Esophagus squamous epithelium (tissue), 5 donors: ENCODE data around the gene HIVEP1. TPM values are rescaled to one million over a fixed set of nuclear protein-coding genes. Genes with fewer than 3 reads are reported as not detected.

Source experiments
- DNase-seq: peaks from one replicate; lab custom pipeline; 2025; lab: John Stamatoyannopoulos, UW
- H3K27ac ChIP-seq, 4 donors: fragments of 200-600 bp; sonication (generic); one replicate each; pipeline ENCODE4 v1.5.1; 2016 to 2019; ENCODE audit warnings: mild to moderate bottlenecking in 1 of 4
- H3K27me3 ChIP-seq, 4 donors: fragments of 200-600 bp; sonication (generic); 1 replicate in 3 of 4; 2 replicates in 1 of 4; pipeline versions ENCODE4 v1.5.1 to v1.6.0; 2017 to 2021; ENCODE audit warnings: antibody characterized with exemption in 1 of 4
- H3K36me3 ChIP-seq, 3 donors: fragments of 200-600 bp; sonication (generic); one replicate each; pipeline ENCODE4 v1.5.1; 2016 to 2019
- H3K4me1 ChIP-seq, 3 donors: fragments of 200-600 bp; sonication (generic); one replicate each; pipeline ENCODE4 v1.5.1; 2017 to 2019
- H3K4me3 ChIP-seq, 4 donors: fragments of 200-600 bp; sonication (generic); 1 replicate in 3 of 4; 2 replicates in 1 of 4; pipeline ENCODE4 v1.5.1; 2016 to 2019; ENCODE audit warnings: mild to moderate bottlenecking in 2 of 4, moderate library complexity in 1 of 4
- H3K9me3 ChIP-seq, 3 donors: fragments of 200-600 bp; sonication (generic); one replicate each; pipeline ENCODE4 v1.5.1; 2016 to 2019
- CTCF ChIP-seq, 6 experiments: fragments of 450-650 bp in 4 of 6; fragments of 200-600 bp in 2 of 6; sonication (generic) in 2 of 6; IDR thresholded peaks; one replicate each; pipeline ENCODE4 v1.5.1; 2016 to 2019; ENCODE audit warnings: antibody characterized with exemption in 6 of 6, mild to moderate bottlenecking in 4 of 6, moderate library complexity in 4 of 6
- POLR2A ChIP-seq, 4 donors: fragments of 450-650 bp; IDR thresholded peaks; one replicate each; pipeline ENCODE4 v1.6.1; 2017; ENCODE audit warnings: antibody characterized with exemption in 4 of 4, mild to moderate bottlenecking in 4 of 4, moderate library complexity in 3 of 4
- whole genome bisulfite sequencing, 2 donors: methylation state at CpG; one replicate each; pipeline ENCODE4 v1.1.5; 2018; 5-methylcytosine and 5-hydroxymethylcytosine counted together
- intact Hi-C: fragments of 100-400 bp; cut with DNase I; formaldehyde crosslinking; loops from one replicate; pipeline ENCODE4 v1.15.0; 2022
- total RNA-seq, 4 donors: library from RNA; depleted of rRNA; stranded (reverse); fragments of >200 nt; gene quantifications; one replicate each; pipeline ENCODE4 v1.1.0, GENCODE V29; 2016
- donor health status: DM: yes; HTN: yes; CAD: no.

The HIVEP1 gene
- total RNA-seq, 4 donors from 2014 or later: 11.0 to 22.3 (median 20.7) TPM

GRCh38 chr6:12134581-12134980, 122.5 kb downstream of the HIVEP1 start:
- no peaks in the 10 kb centered on the region for H3K27me3 ChIP-seq
- H3K4me3 ChIP-seq: no peak overlapping the region
- H3K27ac ChIP-seq: no peak overlapping the region
- H3K36me3 ChIP-seq: peaks cover 0 to 30% (median under 1%) of the 10 kb centered on the region in 3 donors
- DNase-seq: no peak
- H3K9me3 ChIP-seq: no peaks in the 10 kb centered on the region
- no peak for TF ChIP-seq CTCF (IDR thresholded peaks at IDR 0.05)
- TF ChIP-seq POLR2A (IDR thresholded peaks at IDR 0.05): no peak
- WGBS, 2 donors: 58 to 86% methylated on average over 1 of the region's 1 CpG
- intact Hi-C loops: no loop called here
- H3K4me1 ChIP-seq: peaks cover 0 to 18% (median 5%) of the 10 kb centered on the region in 3 donors

GRCh38 chr6:12134991-12135390, 122.9 kb downstream of the HIVEP1 start:
- no peak for TF ChIP-seq CTCF (IDR thresholded peaks at IDR 0.05)
- TF ChIP-seq POLR2A (IDR thresholded peaks at IDR 0.05): no peak
- Histone ChIP-seq H3K4me3 (no peak overlapping the region), H3K36me3 (peaks cover 0 to 32% (median 5%) of the 10 kb centered on the region in 3 donors), H3K27ac (no peak overlapping the region), H3K27me3 (no peaks in the 10 kb centered on the region), H3K4me1 (peaks cover 0 to 18% (median 5%) of the 10 kb centered on the region in 3 donors), H3K9me3 (no peaks in the 10 kb centered on the region)
- intact Hi-C loops: no loop called here
- DNase-seq: no peak
- WGBS, 2 donors: 66 to 83% methylated on average over 2 of the region's 2 CpGs

GRCh38 chr6:12136905-12137304, 124.8 kb downstream of the HIVEP1 start:
- peak overlapping the region in 1 of 4 donors; percentile 34 for H3K27ac ChIP-seq
- no peak for DNase-seq
- H3K27me3 ChIP-seq: no peaks in the 10 kb centered on the region
- peaks cover 0 to 18% (median 5%) of the 10 kb centered on the region in 3 donors for H3K4me1 ChIP-seq
- WGBS, 2 donors: 50 to 57% methylated on average over 4 of the region's 4 CpGs
- TF ChIP-seq POLR2A (IDR thresholded peaks at IDR 0.05): no peak
- TF ChIP-seq CTCF (IDR thresholded peaks at IDR 0.05): no peak
- no peak overlapping the region for H3K4me3 ChIP-seq
- intact Hi-C loops: no loop called here
- peaks cover 0 to 38% (median 5%) of the 10 kb centered on the region in 3 donors for H3K36me3 ChIP-seq
- no peaks in the 10 kb centered on the region for H3K9me3 ChIP-seq

GRCh38 chr6:12137480-12137879, 125.4 kb downstream of the HIVEP1 start:
- WGBS, 2 donors: 86 to 91% methylated on average over 1 of the region's 1 CpG
- Histone ChIP-seq H3K9me3 (no peaks in the 10 kb centered on the region), H3K4me3 (no peak overlapping the region), H3K27me3 (no peaks in the 10 kb centered on the region), H3K4me1 (peaks cover 0 to 18% (median 5%) of the 10 kb centered on the region in 3 donors), H3K27ac (no peak overlapping the region), H3K36me3 (peaks cover 0 to 38% (median 5%) of the 10 kb centered on the region in 3 donors)
- DNase-seq: no peak
- TF ChIP-seq CTCF (IDR thresholded peaks at IDR 0.05): no peak
- no peak for TF ChIP-seq POLR2A (IDR thresholded peaks at IDR 0.05)
- intact Hi-C loops: no loop called here

GRCh38 chr6:12138381-12138780, 126.3 kb downstream of the HIVEP1 start:
- 76 to 82% methylated on average over 1 of the region's 1 CpG for WGBS, 2 donors
- no peak for DNase-seq
- Histone ChIP-seq H3K27ac (peak overlapping the region in 1 of 4 donors; percentile 2), H3K4me1 (peaks cover 0 to 18% (median 5%) of the 10 kb centered on the region in 3 donors), H3K9me3 (no peaks in the 10 kb centered on the region), H3K36me3 (peaks cover 0 to 38% (median 5%) of the 10 kb centered on the region in 3 donors), H3K27me3 (no peaks in the 10 kb centered on the region), H3K4me3 (no peak overlapping the region)
- intact Hi-C loops: no loop called here
- no peak for TF ChIP-seq CTCF (IDR thresholded peaks at IDR 0.05)
